Epidermal melanocyte (primary cell): Measurements from ENCODE around the gene ANKRD60.

Experiments
- DNase-seq: peaks from one replicate; pipeline ENCODE4 v3.0.0; 2011; ENCODE audit warnings: low spot score; ENCODE audit not compliant: insufficient read length

ANKRD60 gene, protein sequence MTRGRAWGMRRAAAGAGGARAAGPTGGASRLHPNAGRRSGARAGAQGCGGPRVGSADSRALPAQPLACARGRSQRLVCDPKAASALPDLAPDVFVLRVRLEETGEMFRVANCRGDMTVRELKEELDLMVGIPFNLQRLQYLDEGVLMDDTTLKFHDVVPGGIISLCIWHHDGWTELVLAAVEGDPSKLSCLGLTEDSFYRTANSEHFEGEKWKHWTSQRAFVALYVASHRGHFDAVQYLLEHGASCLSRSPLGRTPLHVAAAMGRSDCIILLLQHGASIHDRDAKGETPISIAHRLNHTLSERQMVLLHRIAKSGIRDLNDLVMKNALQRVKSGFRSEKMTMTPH

DNA sequence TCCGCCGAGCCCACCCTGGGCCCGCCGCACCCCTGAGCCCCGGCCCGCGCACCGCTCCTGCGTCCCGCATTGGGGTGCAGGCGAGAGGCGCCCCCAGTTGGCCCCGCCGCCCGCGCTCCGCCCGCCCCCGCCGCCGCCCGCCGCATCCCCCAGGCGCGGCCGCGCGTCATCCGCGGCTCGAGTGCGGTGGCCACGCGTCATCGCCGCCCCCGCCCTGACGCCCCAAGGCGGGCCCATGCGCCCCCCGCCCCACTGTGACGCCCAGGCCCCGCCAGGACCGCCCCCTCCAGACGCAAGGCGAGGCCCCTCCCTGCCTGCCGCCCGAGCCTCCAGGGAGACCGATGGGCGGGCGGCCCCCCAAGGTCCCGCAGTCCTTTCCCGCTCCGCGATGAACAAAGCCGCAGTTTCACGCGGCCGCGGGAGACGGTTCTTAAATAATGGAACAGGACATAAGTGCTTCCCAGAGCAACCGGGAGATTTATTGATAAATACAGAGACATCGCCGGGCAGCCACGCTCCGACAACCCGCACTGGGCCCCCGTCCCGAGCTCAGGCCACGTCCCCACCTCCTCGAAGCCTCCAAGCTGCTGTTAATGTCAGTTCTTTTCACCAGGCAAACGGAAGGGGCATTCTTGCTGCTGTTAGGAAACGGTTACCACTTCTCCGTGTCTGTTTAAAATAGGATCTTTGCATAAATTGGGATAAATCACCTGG, at the start of gene ANKRD60:
ANKRD60 (minus strand) TSS at position 170 of the 714 bp plus-strand sequence; CDS start at position 170, 0 bp downstream.
- DNase-seq, result no peak

DNA sequence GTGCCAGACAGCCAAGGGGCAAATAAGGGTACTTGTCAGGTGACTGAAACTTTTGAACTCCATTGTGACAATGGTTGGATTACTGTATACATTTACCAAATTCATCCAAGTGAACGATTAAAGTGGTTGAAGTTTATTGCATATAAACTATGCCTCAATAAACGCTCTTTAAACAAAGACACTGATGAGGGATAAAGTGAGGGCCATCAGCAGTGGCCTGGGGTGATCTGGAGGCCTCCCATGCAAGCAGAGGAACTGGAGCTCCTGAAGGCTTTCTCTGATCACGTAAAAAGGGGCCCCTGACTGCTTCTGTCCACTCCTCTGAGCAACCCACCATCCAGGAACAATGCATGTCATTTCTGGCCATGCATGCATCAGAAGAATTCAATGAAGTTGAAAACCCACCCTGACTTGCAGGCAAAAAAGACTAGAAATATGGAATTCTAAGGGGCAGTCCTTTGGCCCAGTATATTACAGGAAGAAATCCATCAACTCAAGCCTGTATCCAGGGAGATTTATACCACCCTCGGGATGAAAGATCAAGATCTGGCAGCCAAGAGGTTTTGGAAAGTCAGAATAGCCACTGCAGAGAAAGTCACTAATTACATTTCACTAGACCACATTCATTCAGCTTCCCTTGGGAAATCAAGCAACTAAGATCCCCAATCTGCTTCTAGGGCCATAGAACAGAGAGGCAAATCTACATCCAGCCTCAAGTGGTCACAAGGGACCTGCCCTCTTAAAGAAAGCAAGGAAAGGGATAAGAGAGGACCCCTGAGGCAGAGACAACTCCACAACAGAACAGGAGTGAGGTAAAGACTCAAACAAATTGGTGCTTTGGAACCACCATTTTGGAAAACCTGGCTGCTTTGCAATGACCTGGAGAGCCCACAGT, 49.4 kb upstream of the ANKRD60 start:
- DNase-seq, result no peak

DNA sequence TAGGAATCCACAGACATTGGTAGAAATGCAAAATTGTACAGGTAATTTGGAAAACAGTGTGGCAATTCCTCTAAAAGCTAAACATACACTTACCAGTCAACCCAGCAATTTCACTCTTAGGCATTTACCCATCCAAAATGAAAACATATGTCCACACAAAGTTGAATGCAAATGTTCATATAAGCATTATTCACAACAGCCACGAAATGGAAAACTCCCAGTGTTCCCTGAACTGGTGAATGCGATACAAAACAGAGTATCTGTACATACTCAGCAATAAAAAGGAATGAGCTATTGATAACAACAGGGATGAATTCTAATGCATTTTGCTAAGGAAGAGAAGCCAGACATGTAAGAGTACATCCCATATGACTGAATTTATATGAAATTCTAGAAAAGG, 48.7 kb upstream of the ANKRD60 start:
- DNase-seq, result no peak

DNA sequence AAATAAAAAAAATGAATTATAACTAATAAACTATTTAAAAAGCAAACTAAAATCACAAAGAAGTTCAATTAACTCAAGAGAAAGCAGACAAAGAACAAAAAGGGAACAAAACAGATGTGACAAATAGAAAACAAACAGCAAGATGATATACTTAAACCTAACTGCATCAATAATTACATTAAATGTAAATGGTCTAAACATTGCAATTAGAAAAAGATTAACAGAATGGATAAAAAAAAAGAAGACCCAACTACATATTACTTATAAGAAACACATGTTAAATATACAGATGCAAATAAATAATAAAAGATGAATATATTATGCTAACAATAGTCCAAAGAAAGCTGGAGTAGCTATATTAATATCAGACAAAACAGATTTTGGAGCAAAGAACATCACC, 45.9 kb upstream of the ANKRD60 start:
- no peak for DNase-seq

DNA sequence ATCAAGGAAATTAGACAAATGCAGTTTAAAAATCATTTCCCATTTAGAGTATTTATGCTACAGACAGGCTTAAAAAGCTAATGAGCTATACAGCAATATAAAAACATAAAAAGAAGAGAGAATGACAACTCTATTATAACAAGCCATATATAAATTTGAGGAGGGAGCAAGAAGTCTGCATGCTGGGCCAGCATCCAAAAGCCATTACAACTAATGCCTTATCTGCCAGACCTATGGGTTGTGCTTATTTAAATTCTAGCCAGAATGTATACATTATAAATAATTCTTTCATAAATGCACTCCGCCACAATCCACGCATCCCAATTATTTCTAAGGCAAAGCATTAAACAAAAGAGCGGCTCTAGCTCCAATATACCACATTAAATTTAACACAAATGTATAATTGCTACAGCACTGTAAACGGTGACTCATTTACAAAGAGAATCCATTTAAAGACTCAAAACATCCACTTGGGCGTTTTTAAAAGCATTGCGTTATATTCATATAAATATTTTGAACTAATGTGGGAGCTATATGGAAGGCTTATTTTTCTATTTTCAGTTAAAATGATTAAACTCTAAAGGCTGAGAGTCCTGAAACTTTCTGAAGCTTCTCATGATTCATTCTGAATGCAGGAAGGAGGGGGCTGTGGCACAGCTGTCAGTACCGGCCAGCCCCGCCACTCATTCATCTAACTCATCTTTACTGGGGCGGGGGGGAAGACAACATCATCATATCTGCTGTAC, 43.3 kb upstream of the ANKRD60 start:
- no peak for DNase-seq

DNA sequence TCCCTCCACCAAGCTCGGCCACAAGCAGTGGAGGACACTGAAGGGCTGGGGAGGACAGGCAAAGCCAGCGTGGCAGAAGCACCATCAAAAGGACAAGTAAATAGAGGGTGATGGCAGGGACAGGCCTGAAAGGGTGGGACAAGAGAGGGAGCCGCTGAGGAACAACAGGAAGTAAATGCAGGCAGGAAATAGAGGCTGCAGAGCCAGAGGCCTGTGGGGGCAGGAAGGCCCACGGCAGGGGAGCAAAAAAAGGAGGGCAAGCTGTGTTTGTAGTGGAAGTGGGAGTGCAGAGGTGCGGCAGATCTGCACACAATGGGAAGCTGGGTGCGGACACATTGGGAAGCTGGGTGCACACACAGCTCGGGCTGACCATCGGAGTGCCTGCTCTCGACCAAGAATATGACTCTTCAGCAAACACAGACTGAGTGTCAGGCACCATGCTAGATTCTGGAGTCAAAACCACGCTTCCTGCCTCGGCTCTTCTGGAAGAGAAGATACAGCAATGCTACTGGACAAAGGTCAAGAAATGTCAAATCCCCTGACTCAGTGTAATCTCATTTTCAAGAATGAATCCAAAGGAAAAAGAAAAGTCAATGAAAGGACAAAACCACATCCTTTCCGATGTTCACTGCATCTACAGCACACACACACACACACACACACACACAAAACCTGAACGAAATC, 40.6 kb upstream of the ANKRD60 start:
- DNase-seq, result no peak

DNA sequence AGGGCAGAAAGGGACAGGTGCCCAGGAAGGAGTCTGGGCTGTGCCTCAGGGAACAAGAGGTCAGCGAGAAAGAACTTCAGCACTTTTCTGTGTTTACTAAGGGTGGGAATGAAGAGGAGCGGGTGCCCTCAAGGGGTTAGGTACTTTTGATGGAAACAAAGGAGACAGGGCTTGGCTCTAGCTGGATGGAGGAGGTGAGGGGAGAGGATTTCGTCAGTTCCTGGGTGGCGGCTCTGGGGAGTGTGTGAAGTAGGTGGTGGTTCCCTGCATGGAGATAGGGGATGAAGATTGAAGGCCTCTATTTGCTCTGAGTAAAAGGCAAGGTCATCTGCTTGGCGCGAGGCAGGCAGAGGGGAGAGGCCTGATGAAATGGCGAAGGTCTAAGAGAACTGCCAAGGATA, 40.0 kb upstream of the ANKRD60 start:
- no peak for DNase-seq

DNA sequence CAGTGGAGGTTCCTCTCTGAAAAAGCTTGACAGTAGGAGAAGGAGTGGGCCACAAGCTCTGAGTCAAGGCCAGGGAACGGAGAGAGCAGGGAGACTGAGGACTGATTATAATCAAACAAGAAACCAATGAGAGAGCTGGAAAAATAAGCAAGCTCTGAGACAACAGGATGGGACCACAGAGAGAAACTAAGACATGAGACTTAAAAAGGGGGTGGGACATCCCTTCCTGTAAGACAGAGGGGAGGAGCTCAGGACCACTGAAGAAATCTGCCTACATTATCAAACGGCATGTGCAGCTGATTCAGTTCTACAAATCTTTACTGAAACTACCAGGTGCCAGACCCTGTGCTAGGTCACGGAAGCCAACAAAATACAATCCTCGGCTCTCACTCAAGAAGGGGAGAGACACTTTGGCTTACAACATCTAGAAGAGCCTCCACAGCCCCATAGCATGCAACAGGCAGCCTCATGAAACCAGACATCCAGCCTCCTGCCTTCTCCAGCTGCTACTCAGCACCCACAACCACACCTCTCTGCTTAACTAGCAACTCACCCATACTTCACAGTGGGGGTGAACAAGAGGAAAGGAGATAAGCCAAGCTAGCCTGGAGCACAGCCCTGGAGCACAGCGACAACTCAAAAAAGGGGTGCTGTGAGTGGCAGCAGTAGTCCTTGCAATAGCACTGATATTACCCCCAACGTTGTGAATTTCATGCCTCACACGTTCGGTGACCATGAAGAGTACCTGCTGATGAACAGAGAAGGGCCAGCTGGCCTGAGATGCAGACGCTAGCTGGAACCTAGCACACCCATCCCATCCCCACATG, 39.1 kb upstream of the ANKRD60 start:
- no peak for DNase-seq

DNA sequence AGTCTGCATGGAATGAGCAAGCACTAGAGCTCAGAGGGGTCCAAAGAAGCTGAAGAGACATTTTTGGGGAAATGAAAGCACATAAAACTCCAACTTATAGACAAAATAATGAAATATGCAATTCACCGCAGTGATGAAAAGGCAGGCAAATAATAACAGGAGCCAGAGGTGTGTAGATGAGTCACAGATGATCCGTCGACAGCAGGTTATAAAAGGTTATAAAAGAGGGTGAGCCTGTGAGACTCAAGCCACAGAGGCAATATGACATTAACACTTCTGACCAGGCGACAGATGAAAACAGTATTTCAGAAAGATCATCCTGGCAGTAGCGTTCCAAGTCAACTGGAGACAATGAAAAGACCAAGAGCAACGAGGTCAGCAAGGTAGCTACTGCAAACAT, 35.8 kb upstream of the ANKRD60 start:
- DNase-seq, result no peak

DNA sequence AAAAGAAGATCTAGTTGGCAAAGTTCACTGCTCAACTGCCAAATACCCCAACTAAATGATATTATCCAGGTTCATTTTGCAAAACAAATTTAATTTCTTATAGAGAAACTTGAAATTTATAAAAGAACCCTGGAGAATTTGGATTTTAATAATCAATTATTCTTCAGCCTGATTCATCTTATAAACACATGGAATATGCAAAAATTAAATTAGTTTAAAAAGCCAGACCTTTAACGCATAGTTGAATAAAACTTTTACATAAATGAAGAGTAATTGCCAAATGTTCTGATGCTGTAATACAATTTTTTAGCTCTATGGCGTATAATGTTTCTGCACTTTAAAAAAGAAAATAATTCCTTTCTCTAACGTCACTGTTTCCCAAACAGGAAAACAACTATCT, 33.2 kb upstream of the ANKRD60 start:
- DNase-seq, result no peak

DNA sequence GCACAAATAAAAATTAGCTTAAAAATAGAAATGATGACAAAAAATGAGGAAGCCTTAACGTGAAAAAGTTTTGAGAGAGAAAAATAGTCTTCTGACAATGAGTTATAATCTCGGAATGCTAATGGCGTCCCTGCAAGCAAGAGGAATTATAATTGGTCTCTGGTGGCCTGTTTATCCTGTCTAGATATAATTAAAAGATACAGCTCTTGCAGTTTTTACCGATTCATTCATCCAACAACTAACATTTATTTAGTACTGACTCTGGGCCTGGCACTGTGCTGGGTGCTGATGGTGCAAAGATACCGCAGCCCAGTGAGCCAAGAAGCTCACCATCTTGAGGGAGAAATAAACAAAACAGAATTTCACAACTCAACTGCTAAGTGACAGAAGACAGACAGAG, 31.6 kb upstream of the ANKRD60 start:
- no peak for DNase-seq

DNA sequence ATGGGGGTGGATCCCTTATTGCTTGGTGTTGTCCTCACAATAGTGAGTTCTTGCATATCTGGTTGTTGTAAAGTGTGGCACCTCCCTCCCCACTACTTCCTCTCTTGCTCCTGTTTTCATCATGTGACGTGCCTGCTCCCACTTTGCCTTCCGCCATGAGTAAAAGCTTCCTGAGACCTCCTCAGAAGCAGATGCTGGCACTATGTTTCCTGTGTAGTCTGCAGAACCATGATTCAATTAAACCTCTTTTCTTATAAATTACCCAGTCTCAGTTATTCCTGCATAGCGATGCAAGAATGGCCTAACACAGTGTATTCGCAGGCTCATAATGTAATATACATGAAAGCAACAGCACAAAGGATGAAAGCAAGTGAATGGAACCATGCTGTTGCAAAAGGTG, 28.4 kb upstream of the ANKRD60 start:
- no peak for DNase-seq

DNA sequence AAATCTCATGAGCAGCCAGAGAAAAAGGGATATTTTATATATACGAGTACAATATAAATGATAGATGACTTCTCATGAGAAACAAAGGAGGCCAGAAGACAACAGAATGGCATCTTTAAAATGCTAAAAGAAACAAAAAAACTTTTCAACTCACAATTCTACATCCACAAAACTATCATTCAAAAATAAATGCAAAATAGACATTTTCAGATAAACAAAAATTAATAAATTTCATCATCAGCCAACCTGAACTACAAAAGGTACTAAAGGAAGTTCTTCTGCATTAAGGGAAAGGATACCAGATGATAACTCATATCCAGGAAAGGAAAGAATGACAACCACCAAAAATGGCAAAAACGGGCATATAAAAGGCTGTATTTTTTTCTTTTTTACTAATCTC, 27.9 kb upstream of the ANKRD60 start:
- no peak for DNase-seq

DNA sequence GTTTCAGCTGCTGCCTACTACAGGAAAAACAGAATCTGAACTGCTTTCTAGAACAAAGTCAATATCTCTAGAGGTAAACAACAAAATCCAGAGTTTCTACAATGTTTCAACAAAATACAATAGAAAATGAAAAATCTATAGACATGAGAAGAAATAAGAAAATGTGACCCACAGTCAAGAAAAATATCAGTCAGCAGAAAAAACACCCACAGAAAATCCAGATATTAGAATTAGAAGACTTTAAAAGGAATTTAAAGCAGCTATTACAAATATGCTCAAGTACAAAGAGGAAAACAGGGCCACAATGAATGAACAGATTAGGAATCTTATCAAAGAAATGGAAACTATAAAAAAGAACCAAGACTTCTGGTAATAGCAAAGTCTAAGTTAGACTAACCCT, 26.4 kb upstream of the ANKRD60 start:
- DNase-seq, result no peak

DNA sequence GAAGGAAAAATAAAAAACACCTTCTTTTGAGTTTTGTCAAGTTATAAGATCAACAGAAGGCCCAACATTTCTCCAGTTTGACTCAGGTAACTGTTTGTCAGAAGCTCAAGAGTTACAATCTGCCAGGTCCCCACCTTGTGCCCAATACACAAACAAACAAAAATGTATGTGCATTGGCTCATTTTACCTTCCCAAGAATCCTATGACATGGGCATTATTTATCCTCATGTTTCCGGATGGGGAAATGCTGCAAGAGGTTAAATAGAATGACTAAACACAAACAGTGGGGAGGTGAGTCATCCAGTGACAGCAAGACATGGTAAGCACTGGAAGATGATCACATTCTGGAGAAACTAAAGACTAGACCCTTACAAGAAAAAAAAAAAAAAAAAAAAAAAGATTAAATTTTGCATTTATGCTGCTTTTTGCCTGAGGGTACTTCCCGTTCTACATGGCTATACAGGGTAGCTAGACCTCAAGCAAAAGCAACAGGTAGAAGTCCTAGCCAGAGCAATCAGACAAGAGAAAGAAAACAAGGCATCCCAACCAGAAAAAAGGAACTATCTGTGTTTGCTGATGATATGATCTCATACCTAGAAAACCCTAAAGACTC, 23.6 kb upstream of the ANKRD60 start:
- DNase-seq, result no peak

DNA sequence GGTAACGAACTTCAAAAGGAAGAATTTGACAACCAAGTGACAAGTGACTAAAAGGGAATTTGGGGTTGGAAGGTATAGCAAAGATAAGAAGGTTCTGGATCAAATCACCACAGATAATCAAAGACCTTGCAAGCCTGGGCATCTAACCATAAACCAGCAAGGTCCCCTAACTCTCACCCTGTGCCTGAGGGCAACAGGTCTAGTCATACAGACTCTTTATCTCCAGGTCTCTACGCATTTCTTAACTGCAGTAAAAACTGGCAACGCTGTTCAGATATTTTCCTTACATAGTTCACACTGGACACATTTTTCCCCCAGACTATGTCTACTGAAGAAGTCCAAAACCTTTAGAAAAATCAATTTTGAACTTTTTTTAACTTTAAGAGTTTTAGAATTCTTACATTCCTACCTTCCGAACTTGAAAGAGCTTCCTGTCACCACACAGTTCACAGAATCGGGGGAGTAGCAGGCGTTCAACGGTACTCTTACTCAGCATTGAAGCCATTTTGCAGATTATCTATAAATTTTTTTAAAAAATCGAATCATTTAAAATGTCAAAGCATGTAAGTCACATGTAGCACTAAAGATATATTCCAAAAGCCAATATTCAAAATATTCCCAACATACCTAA, 23.0 kb upstream of the ANKRD60 start:
- no peak for DNase-seq

DNA sequence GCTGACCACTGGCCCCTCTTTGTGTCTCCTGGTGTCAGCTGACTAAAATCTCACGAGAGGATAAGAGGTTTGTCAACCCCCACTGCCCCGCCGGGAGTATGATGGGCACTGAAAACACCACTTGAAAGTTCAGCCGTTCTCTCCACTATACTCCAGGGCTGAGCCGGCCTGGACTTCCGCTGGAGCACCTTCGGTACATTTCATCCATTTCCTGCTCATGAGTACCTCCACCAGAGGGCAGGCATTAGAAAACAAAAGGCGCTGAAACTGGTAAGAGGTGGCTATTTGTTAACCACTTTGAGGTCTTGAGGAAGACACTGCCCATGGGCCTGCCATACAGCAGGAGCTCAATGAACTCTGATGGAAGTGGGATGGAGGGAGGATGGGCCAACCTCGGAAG, 17.9 kb upstream of the ANKRD60 start:
- DNase-seq, result no peak

DNA sequence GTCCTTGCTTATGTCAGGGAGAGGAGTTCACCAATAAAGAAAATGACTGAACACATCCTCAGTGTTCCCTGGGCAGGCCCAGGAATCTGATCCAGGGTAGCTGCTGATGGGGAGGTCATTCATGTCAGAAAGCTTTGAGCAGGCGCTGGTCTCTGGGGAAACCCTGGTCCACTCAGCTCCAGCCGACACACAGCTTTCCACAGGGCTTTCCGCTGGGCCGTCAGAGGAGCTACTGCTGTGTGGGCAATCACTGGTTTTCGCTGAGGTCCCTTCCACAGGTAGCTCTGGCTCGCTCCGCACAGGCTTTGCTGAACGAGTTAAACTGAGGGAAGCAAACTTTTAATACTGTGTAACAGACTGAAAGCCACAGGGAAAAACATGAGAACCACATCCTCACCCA, 17.5 kb upstream of the ANKRD60 start:
- no peak for DNase-seq
